ENCODE measurements around the gene OLFML1.

DNA sequence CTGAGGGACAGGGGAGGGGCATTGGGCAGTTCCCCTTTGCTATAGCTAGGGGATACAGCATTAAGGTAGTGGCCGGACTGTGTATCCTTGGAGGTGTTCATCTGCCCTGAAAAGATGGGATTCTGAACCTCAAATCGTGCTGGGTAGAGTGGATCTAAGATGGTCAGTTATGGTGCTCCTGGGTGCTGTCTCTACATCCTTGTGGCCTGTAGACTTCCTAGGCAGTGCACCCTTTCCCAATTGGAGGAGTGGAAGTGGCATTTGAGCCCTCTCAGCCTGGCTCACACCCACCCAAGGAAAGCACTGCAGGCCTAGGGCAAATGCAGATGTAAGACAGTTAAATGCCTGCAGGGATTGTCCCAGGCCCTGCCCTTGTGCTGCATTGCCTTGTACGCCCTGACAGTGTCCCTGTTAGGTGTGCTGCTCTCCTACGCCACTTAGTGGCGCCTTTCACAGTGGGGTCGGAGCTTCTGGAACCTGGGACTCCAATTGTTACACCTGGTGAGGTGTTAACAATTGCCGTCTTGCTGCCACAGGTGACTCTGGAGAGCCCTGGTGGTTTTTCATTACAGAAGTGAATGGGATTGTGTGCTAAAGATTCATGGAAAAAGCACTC, 63.5 kb downstream of the OLFML1 start:
- TF ChIP-seq POLR2A (IDR thresholded peaks at IDR 0.05): no peak
- TF ChIP-seq, protein P1, sequence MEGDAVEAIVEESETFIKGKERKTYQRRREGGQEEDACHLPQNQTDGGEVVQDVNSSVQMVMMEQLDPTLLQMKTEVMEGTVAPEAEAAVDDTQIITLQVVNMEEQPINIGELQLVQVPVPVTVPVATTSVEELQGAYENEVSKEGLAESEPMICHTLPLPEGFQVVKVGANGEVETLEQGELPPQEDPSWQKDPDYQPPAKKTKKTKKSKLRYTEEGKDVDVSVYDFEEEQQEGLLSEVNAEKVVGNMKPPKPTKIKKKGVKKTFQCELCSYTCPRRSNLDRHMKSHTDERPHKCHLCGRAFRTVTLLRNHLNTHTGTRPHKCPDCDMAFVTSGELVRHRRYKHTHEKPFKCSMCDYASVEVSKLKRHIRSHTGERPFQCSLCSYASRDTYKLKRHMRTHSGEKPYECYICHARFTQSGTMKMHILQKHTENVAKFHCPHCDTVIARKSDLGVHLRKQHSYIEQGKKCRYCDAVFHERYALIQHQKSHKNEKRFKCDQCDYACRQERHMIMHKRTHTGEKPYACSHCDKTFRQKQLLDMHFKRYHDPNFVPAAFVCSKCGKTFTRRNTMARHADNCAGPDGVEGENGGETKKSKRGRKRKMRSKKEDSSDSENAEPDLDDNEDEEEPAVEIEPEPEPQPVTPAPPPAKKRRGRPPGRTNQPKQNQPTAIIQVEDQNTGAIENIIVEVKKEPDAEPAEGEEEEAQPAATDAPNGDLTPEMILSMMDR (IDR thresholded peaks at IDR 0.05): peak in 1 of 4 experiments; percentile 8

Measured in uterus (tissue), 2 donors.